ENCODE data around the gene AP5B1. TPM values are rescaled to one million over a fixed set of nuclear protein-coding genes. Genes with fewer than 3 reads are reported as not detected.

The AP5B1 gene
- total RNA-seq (10 to 100 TPM; 25.6 to 26.9 TPM), polyA plus RNA-seq (10 to 100 TPM in 1 of 2 donors, 1 to 10 TPM in 1; 5.2 to 13.7 TPM)

GRCh38 chr11:65780770-65781151, at the start of gene AP5B1:
Gene AP5B1, minus strand, starts transcription at chr11:65780976. Its CDS starts 385 bp downstream, at chr11:65780591.
- intact Hi-C loops (cut with micrococcal nuclease): loop anchor here (1.0 to 2.0 kb wide), 5 partner anchors 34 to 209 kb away; partner anchors contain the start of genes KAT5 and RNASEH2C

GRCh38 chr11:65829459-65829858, 48.7 kb upstream of the AP5B1 start:
- Mint-ChIP-seq H3K27me3 (no peaks in the 10 kb centered on the region), H3K36me3 (no peaks in the 10 kb centered on the region), H3K27ac (no peak overlapping the region), H3K9me3 (peaks cover 0 to 1% (median 0%) of the 10 kb centered on the region in 8 donors), H3K4me3 (no peak overlapping the region), H3K4me1 (peaks cover 8% of the 10 kb centered on the region in 4 donors)
- H3K36me3 ChIP-seq (ENCODE audit: insufficient read depth, low read length): no peaks in the 10 kb centered on the region
- intact Hi-C loops (cut with micrococcal nuclease): no loop called here
- no peak overlapping the region for H3K27ac ChIP-seq (ENCODE audit: low read depth, low read length)
- H3K4me1 ChIP-seq (ENCODE audit: insufficient read depth, low read length): peaks cover 14% of the 10 kb centered on the region
- no peaks in the 10 kb centered on the region for H3K9me3 ChIP-seq (ENCODE audit: control insufficient read depth in 1 of 2, low read length in 2 of 2)
- H3K27me3 ChIP-seq (ENCODE audit: insufficient read depth, low read length): no peaks in the 10 kb centered on the region
- ChIA-PET POLR2A (ENCODE audit: partially characterized antibody) (no interaction called here), CTCF (ENCODE audit: partially characterized antibody) (interaction anchor here (0.5 to 2.4 kb wide), 3 partner anchors 49 to 118 kb away, joined by 3 to 6 read pairs (median 3); partner anchors contain the start of gene KAT5)
- no peak for DNase-seq
- no peak overlapping the region for H3K4me3 ChIP-seq (ENCODE audit: low read length in 2 of 2)

More at GRCh38 chr11:65780770-65781151, at the start of gene AP5B1:
- Mint-ChIP-seq H3K4me1 (peaks cover 10 to 28% (median 20%) of the 10 kb centered on the region in 4 donors), H3K27me3 (peaks cover 0 to 2% of the 10 kb centered on the region in 2 donors), H3K4me3 (peak within 1 kb of the TSS; percentile 74 to 89 (median 84)), H3K9me3 (no peaks in the 10 kb centered on the region), H3K27ac (peak within 1 kb of the TSS in 6 of 7 donors; percentile 49 to 74 (median 72)), H3K36me3 (peaks cover 0 to 7% of the 10 kb centered on the region in 2 donors)
- Histone ChIP-seq H3K27me3 (ENCODE audit: insufficient read depth, low read length) (no peaks in the 10 kb centered on the region), H3K27ac (ENCODE audit: low read depth, low read length) (peak within 1 kb of the TSS; percentile 62), H3K4me3 (ENCODE audit: low read length in 2 of 2) (peak within 1 kb of the TSS; percentile 54 to 65), H3K4me1 (ENCODE audit: insufficient read depth, low read length) (peaks cover 25% of the 10 kb centered on the region), H3K9me3 (ENCODE audit: control insufficient read depth in 1 of 2, low read length in 2 of 2) (no peaks in the 10 kb centered on the region), H3K36me3 (ENCODE audit: insufficient read depth, low read length) (peaks cover 3% of the 10 kb centered on the region)
- ChIA-PET CTCF (ENCODE audit: partially characterized antibody) (interaction anchor here (0.6 to 9.0 kb wide), 17 partner anchors 7 to 204 kb away, joined by 3 to 107 read pairs (median 7); partner anchors contain the start of genes CCDC85B, KAT5 and RNASEH2C), POLR2A (ENCODE audit: partially characterized antibody) (interaction anchor here (0.7 to 2.8 kb wide), 16 partner anchors 8 to 271 kb away, joined by 3 to 24 read pairs (median 4); partner anchors contain the start of genes CCDC85B, CFL1, KAT5 and MUS81)
- peak; percentile 61 to 77 (median 64) for DNase-seq

DNA sequence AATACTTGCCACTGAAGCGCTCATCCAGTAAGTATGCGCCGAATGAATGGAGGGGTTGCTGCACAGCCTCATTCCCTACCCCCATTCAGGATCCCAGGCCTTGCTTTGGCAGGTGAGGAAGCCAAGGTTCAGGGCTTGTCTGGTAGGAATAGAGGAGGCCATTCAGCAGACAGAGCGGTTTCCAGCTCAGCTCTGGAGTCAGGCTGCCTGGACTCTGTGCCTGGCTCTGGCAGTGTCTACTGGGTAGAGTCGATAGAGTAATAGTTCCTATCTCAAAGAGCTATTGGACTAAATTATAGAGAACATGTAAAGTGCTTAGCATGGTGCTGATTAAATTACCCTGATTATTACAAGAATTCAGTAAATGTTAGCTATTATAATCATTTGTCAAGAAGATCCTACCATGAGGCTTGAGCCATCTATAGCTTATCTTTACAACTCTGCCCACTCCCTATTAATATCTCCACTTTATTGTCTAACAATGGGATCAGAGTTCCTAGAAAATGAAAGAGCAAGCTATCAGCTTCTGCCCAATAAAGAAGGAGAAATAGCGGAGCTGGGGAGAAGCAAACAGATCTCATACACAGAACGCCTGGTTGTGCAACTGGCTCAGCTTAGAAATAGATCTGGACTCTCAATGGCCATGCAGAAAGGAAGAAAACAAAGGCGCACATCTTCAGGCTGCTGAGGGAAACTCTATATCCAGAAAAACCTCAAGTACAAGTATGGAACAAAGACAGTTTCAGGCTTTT, 46.4 kb upstream of the AP5B1 start:
- Mint-ChIP-seq H3K4me1 (peaks cover 0 to 2% (median 1%) of the 10 kb centered on the region in 4 donors), H3K36me3 (no peaks in the 10 kb centered on the region), H3K27me3 (no peaks in the 10 kb centered on the region), H3K9me3 (peaks cover 0 to 1% (median 0%) of the 10 kb centered on the region in 8 donors), H3K27ac (no peak overlapping the region), H3K4me3 (no peak overlapping the region)
- CTCF ChIA-PET (ENCODE audit: partially characterized antibody): interaction anchor here (0.7 to 1.7 kb wide), 8 partner anchors 9 to 196 kb away, joined by 3 to 11 read pairs (median 3); partner anchors contain the start of gene AP5B1
- H3K4me3 ChIP-seq (ENCODE audit: low read length in 2 of 2): no peak overlapping the region
- H3K4me1 ChIP-seq (ENCODE audit: insufficient read depth, low read length): no peaks in the 10 kb centered on the region
- H3K9me3 ChIP-seq (ENCODE audit: control insufficient read depth in 1 of 2, low read length in 2 of 2): no peaks in the 10 kb centered on the region
- intact Hi-C loops (cut with micrococcal nuclease): no loop called here
- no peak for DNase-seq
- H3K36me3 ChIP-seq (ENCODE audit: insufficient read depth, low read length): no peaks in the 10 kb centered on the region
- H3K27me3 ChIP-seq (ENCODE audit: insufficient read depth, low read length): no peaks in the 10 kb centered on the region
- POLR2A ChIA-PET (ENCODE audit: partially characterized antibody): no interaction called here
- no peak overlapping the region for H3K27ac ChIP-seq (ENCODE audit: low read depth, low read length)

DNA sequence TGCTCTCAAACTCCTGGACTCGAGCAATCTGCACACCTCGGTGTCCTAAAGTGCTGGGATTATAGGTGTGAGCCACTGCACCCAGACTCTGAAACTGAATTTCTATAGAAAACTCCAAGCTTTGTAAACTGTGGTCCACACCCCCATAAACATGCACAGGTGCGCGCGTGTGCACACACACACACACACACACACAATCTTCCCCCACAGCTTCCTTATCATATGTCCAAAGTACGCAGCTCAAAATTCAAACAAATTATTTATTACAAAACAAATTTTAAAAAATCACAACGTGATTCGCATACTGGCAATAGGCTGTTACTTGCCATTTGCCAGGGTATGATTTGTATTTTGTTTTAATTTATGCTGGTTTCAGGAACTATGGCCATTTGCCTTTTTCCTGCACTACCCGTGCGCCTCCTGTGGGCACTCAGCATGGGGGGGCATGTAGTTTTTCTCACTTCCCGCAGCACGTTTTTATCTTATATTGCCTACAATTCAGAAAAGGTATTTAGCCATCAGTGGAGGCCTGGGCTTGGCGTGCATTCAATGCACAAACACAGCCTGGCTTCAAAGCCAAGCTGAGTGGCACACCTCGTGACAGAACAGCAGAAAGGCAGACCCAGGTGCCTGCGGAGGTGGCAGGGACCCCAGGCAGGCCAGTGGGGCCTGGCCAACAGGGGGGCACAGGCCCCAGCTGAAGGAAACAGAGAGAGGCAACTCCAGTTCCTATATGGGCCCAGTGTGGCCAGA, 42.2 kb upstream of the AP5B1 start:
- no peak overlapping the region for H3K4me3 Mint-ChIP-seq
- H3K27ac Mint-ChIP-seq: no peak overlapping the region
- no peaks in the 10 kb centered on the region for H3K9me3 Mint-ChIP-seq
- CTCF ChIA-PET (ENCODE audit: partially characterized antibody): interaction anchor here (1.4 to 1.8 kb wide), 3 partner anchors 43 to 117 kb away, joined by 3 to 8 read pairs (median 4); partner anchors contain the start of gene KAT5
- H3K4me1 ChIP-seq (ENCODE audit: insufficient read depth, low read length): no peaks in the 10 kb centered on the region
- no peak for DNase-seq
- no peaks in the 10 kb centered on the region for H3K36me3 ChIP-seq (ENCODE audit: insufficient read depth, low read length)
- POLR2A ChIA-PET (ENCODE audit: partially characterized antibody): no interaction called here
- no peaks in the 10 kb centered on the region for H3K9me3 ChIP-seq (ENCODE audit: control insufficient read depth in 1 of 2, low read length in 2 of 2)
- no peaks in the 10 kb centered on the region for H3K27me3 ChIP-seq (ENCODE audit: insufficient read depth, low read length)
- no peak overlapping the region for H3K27ac ChIP-seq (ENCODE audit: low read depth, low read length)
- no peak overlapping the region for H3K4me3 ChIP-seq (ENCODE audit: low read length in 2 of 2)
- intact Hi-C loops (cut with micrococcal nuclease): no loop called here
- peaks cover 0 to 5% (median under 1%) of the 10 kb centered on the region in 4 donors for H3K4me1 Mint-ChIP-seq
- H3K36me3 Mint-ChIP-seq: no peaks in the 10 kb centered on the region
- H3K27me3 Mint-ChIP-seq: no peaks in the 10 kb centered on the region

DNA sequence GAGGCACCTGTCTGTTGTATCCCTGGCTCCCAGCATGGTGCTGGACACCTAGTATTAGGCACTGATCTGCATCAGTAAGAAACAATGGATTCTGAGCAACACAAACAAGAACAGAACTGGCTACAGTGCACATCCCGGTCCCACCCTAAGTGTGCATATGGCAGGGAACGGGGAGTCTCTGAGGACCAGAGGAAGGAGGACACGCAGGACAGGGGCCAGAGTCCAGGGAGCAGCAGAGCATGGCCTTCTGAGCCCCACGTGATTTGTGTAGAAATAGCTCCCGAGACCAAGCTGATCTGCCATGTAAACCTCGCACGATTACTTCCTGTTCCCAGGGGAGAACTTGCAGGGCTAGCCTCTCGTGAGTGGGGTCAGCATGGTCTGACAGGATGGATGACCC, 40.3 kb upstream of the AP5B1 start:
- H3K36me3 Mint-ChIP-seq: no peaks in the 10 kb centered on the region
- peaks cover 12% of the 10 kb centered on the region for H3K4me1 ChIP-seq (ENCODE audit: insufficient read depth, low read length)
- H3K27ac ChIP-seq (ENCODE audit: low read depth, low read length): no peak overlapping the region
- H3K27me3 ChIP-seq (ENCODE audit: insufficient read depth, low read length): no peaks in the 10 kb centered on the region
- ChIA-PET CTCF (ENCODE audit: partially characterized antibody) (interaction anchor here (1.1 kb wide), 1 partner anchor 41 kb away, joined by 3 read pairs; no protein-coding TSS in a partner anchor), POLR2A (ENCODE audit: partially characterized antibody) (no interaction called here)
- no peaks in the 10 kb centered on the region for H3K9me3 Mint-ChIP-seq
- peak overlapping the region in 1 of 7 donors; percentile 21 for H3K27ac Mint-ChIP-seq
- H3K4me3 ChIP-seq (ENCODE audit: low read length in 2 of 2): no peak overlapping the region
- H3K27me3 Mint-ChIP-seq: no peaks in the 10 kb centered on the region
- peaks cover 6 to 16% (median 10%) of the 10 kb centered on the region in 4 donors for H3K4me1 Mint-ChIP-seq
- DNase-seq: no peak
- intact Hi-C loops (cut with micrococcal nuclease): no loop called here
- no peaks in the 10 kb centered on the region for H3K36me3 ChIP-seq (ENCODE audit: insufficient read depth, low read length)
- no peaks in the 10 kb centered on the region for H3K9me3 ChIP-seq (ENCODE audit: control insufficient read depth in 1 of 2, low read length in 2 of 2)
- no peak overlapping the region for H3K4me3 Mint-ChIP-seq

- Mint-ChIP-seq H3K4me1 (peaks cover 6 to 16% (median 10%) of the 10 kb centered on the region in 4 donors), H3K9me3 (peaks cover 0 to 2% (median 0%) of the 10 kb centered on the region in 8 donors), H3K27me3 (no peaks in the 10 kb centered on the region), H3K27ac (peak overlapping the region; percentile 73 to 92 (median 81)), H3K36me3 (no peaks in the 10 kb centered on the region), H3K4me3 (peak overlapping the region; percentile 73 to 85 (median 78))
- DNase-seq: peak; percentile 86 to 93 (median 88)
- H3K36me3 ChIP-seq (ENCODE audit: insufficient read depth, low read length): no peaks in the 10 kb centered on the region
- intact Hi-C loops (cut with micrococcal nuclease): loop anchor here (1.0 kb wide), 6 partner anchors 38 to 204 kb away; partner anchors contain the start of gene AP5B1
- peak overlapping the region; percentile 53 for H3K27ac ChIP-seq (ENCODE audit: low read depth, low read length)
- peaks cover 12% of the 10 kb centered on the region for H3K4me1 ChIP-seq (ENCODE audit: insufficient read depth, low read length)
- CTCF ChIA-PET (ENCODE audit: partially characterized antibody): interaction anchor here (0.6 to 7.9 kb wide), 31 partner anchors 9 to 203 kb away, joined by 3 to 107 read pairs (median 5); partner anchors contain the start of genes AP5B1, CCDC85B, KAT5 and PCNX3
- POLR2A ChIA-PET (ENCODE audit: partially characterized antibody): interaction anchor here (0.8 to 4.5 kb wide), 8 partner anchors 15 to 192 kb away, joined by 3 to 25 read pairs (median 4); partner anchors contain the start of genes AP5B1 and KAT5
- no peaks in the 10 kb centered on the region for H3K9me3 ChIP-seq (ENCODE audit: control insufficient read depth in 1 of 2, low read length in 2 of 2)
- H3K27me3 ChIP-seq (ENCODE audit: insufficient read depth, low read length): no peaks in the 10 kb centered on the region
- H3K4me3 ChIP-seq (ENCODE audit: low read length in 2 of 2): peak overlapping the region; percentile 24 to 70
Measured at GRCh38 chr11:65817835-65818680, 37.3 kb upstream of the AP5B1 start.
